ENCODE data around the gene GPC5.
"Not testable (repeated sequence)": the region's sequence is repeated elsewhere in the genome, so short reads cannot be mapped to it uniquely, and the experiment has no call there.

The GPC5 gene

DNA sequence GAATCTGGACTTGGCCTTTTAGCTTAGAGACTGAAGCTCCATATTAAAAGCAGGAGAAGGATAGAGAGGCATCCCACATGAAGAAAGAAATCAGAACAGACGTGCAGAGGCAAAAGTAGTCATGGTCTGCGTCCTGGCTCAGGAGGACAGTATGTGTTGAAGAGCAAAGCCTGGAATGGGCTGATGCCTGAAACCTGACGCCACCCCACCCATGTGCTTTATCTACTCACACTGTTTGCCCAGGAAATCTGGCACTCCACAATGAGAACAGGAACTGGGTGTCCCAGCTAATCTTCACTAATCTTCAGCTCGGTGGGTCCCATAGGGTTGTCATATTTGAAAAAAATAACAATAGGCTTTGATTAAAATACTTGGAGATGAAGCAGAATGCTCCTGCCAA lies 1279.2 kb downstream of the GPC5 start:
- no peak for DNase-seq (ENCODE audit: extremely low read depth in 1 of 2, low read depth in 1 of 2)

DNA sequence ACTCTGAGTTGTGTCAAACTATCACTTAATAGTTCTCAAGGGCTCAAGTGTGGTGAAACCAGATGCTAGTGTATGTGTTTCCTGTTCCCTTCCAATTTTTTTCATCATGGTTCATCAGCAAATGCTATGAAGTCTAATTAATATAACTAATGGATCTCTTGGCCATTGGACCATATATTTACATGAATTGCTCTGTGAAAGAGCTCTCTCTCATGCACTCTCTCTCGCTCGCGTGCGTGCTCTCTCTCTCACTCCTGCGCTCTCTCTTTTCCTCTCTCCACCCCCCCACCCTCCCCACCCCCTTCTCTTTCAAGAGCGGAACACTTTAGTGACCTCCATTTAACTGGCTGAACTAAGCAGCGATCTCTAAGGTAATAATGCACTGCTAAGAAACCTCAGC lies 1281.2 kb downstream of the GPC5 start:
- DNase-seq (ENCODE audit: extremely low read depth in 1 of 2, low read depth in 1 of 2), result no peak

DNA sequence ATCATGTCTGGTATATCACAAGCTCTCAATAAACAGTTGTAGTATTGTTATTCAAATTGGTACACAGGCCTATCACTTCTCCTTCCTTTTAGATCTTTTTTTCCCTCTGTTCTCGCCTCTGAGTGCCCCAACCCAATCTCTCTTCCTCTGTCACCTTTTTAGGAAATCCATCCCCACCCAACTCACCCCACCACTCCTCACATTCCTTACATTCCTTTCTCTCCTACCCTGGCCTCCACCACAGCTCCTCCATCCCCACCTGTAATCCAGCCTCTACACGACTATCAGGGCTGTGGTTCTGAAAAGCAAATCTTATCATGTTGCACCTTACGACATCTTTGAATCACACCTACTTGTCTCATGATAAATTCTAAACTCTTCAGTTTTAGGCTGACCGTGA lies 1282.8 kb downstream of the GPC5 start:
- no peak for DNase-seq (ENCODE audit: extremely low read depth in 1 of 2, low read depth in 1 of 2)

DNA sequence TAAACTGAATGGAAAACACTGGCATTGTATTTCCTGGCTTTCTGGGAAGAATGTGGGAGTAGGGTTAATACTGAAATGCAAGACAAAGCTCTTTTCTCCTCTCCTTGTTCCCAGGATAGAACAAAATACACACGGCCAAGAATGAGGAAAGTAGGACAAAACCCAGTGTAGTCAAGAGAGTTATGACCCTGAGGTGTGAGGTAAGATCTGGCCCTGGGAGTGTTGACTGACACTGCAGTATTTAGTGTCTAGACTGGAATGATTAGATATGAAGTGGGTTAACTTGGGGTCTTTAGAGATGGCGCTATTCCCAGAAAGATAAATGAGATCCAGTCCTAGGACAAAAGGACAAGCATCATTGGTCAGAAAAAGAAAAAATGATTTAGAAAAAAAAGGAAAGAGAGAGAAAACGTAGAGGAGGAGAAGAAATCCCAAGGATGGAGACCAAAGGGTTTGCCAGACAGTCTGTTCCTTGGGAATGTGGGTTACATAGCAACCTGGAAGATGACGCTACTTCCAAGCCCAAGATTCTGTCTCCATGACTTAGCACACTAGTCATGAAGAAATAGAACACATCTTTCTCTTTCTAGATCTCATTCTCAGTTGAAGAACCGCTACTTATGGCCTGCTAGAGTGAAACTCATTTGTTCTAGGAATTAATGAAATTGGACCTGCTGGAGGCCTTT lies 1284.6 kb downstream of the GPC5 start:
- no peak for DNase-seq (ENCODE audit: extremely low read depth in 1 of 2, low read depth in 1 of 2)

DNA sequence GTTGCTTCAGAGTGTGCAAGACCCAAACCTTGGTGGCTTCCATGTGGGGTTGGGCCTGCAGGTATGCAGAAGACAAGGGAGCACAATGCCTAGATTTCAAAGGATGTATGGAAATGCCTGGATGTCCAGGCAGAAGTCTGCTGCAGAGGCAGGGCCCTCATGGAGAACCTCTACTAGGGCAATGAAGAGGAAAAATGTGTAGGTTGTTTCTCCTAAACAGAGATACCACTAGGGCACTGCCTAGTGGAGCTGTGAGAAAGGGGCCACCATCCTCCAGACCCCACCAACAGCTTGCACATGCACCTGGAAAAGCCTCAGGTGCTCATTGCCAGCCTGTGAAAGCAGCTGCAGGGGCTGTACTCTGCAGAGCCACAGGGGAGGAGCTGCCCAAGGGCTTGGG lies 1295.6 kb downstream of the GPC5 start:
- DNase-seq (ENCODE audit: extremely low read depth in 1 of 2, low read depth in 1 of 2), result no peak

DNA sequence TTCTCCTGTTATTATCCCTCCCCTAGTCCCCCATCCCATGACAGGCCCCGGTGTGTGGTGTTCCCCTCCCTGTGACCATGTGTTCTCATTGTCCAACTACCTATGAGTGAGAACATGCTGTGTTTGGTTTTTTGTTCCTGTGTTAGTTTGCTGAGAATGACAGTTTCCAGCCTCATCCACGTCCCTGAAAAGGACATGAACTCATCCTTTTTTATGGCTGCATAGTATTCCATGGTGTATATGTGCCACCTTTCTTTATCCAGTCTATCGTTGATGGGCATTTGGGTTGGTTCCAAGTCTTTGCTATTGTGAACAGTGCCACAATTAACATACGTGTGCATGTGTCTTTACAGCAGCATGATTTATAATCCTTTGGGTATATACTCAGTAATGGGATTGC lies 1297.4 kb downstream of the GPC5 start:
- DNase-seq (ENCODE audit: extremely low read depth in 1 of 2, low read depth in 1 of 2), result not testable (repeated sequence)

DNA sequence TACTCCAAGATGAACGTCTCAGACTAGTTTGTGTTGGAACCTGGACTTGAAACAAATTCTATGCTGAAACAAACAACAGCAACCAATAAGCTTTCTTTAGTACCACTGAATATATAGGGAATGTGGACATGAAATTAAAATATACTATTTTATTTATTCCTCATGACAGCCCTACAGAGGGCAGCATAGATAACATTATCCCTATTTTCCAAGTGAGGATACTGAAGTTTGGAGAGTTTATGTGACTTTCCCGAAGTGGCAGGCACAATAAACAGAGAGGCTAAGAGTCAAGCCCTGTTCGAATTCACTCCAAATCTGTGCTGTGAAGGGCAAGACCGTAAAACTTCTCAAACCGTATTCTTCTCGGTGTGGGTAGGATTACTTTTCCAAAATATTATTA lies 1318.3 kb downstream of the GPC5 start:
- no peak for DNase-seq (ENCODE audit: extremely low read depth in 1 of 2, low read depth in 1 of 2)

DNA sequence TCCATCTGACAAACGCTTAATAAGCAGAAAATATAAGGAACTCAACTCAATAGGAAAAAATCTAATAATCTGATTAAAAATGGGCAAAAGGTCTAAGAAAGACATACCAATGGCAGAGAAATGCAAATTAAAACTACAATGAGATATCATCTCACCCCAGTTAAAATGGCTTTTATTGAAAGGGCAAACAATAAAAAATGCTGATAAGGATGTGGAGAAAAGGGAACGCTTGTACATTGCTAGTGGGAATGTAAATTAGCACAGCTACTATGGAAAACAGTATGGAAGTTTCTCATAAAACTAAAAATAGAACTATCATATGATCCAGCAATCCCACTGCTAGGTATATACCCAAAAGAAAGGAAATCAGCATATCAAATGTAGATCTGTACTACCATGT lies 1319.4 kb downstream of the GPC5 start:
- DNase-seq (ENCODE audit: extremely low read depth in 1 of 2, low read depth in 1 of 2), result no peak

DNA sequence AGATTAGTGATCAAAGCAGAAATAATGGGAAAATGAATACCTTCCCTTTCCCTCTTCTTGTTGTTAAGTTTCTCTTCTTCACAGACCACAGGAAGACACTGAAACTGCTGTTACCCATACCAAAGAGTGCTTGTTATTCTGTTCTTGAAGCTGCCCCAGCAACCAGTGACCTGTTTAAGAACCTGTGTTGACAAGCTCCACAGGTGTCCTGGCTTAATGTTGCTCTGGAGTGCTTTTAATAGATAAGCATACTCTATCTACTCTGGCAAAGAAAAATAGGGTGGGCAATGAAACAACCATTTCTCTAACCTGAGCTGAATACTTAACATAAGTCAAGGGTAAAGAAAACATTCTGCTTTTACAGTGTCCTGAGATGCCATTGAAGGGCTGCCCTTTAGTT lies 1321.4 kb downstream of the GPC5 start:
- DNase-seq (ENCODE audit: extremely low read depth in 1 of 2, low read depth in 1 of 2), result no peak

DNA sequence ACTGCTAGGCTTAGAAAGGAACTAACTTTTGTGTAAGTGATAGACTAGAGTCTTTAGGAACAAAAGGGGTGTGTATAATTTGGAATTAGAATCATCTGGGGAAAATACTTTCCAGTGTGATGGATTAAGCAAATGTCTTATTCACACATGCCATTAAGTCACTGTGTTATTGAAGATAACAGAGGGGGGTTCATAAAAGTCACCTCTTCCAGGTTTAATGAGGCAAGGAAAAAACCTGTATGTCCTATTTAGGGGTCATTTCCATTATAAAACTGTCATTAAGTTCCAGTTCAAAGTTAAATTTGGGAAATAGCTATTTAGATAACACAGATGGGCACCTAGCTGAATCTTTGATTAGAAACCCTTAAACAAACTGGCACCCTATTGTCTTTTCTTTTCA lies 1323.2 kb downstream of the GPC5 start:
- DNase-seq (ENCODE audit: extremely low read depth in 1 of 2, low read depth in 1 of 2), result no peak

DNA sequence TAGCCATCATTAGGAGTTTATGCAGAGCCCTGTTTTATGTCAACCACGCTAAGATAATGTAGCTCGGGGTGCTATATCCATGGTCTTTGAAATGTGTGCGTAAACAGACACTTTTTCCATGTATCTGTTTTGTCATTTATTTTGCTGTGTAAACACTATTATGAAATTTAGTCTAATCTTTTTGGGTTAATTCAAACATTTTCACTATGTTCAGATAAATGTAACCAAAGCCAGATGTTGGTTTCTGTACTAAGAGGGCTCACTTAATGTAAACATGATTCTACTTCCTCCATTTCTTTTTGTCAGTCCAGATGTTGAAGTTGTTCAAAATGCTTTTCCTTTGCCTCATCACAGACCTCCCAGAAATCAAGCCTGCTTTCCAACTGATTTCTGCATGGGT lies 1328.7 kb downstream of the GPC5 start:
- DNase-seq (ENCODE audit: extremely low read depth in 1 of 2, low read depth in 1 of 2), result no peak

DNA sequence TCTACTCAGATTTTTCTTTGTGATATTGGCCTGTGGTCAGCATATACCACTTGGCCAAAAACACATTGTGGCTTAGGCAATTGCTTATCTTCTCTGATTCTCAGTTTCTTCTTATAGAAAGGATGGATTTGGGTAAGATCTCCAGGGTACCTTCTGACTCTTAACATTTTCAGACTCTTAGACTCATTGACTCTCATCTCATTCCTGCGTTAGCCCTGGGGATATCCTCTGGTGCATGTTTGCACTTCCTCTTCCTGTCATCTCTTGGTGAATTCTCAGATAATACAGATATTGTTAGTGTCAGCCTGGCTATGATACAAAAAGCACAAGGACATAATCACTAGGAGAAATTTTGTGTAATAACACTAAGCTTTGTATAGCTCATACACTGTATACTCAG lies 1335.6 kb downstream of the GPC5 start:
- no peak for DNase-seq (ENCODE audit: extremely low read depth in 1 of 2, low read depth in 1 of 2)

DNA sequence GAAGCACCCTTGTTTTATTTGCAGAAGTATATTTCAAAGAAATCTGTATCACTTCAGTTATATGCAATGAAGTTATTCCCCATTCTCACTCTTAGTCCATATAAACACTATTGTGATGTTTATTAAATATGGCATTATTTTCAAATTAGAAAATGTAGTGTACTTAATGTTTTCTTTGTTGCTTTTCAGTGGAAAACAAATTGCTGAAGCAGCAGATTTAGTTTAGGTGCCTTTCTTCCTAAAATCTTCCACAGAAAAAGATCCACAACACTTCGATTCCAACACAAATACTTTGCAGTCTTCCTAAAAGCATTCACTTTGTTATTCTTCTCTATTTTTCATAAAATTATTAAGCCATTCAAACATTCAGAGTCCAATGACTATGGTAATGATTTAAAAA lies 1336.1 kb downstream of the GPC5 start:
- DNase-seq (ENCODE audit: extremely low read depth in 1 of 2, low read depth in 1 of 2), result no peak

DNA sequence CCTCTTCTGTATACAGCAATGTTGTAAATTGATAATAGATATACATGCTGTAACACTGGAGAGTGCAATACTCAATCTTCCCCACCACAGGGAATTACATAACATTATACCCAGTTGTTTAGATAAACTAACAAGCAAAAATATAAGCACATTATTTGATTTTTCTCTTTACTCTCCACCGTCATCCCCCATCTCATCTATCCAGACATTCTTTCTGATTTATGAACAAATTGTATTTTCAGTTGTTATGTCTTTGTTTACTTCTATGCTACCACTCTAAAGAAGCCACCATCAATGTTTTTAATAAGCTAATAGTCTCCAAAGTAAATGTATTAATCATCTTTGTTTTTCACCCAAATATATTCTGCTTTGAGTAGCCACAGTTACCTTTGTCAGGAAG lies 1337.5 kb downstream of the GPC5 start:
- DNase-seq (ENCODE audit: extremely low read depth in 1 of 2, low read depth in 1 of 2), result no peak

DNA sequence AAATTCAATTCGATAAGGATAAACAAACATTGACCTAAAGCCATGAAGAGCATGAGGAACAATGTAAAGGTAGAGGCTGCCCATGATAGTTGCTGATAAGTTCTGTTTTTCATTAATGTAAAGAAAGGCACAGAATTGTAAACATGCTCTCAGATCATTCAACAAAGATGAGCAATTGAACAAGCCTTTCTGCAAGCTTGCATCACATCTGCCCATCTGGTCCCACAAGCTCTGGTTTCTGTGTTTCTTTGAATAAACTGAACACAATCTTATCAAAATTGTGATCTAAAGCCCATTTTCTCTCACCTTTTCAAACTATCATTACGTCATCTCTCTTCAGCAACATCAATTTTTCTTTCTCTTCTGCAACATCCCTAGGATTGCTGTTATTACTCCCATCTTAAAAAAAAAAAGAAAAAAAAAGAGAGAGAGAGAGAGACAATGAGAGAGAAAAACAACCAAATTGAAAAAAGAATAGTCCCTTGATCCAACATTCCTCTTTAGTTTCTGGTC lies 1340.9 kb downstream of the GPC5 start:
- no peak for DNase-seq (ENCODE audit: extremely low read depth in 1 of 2, low read depth in 1 of 2)

DNA sequence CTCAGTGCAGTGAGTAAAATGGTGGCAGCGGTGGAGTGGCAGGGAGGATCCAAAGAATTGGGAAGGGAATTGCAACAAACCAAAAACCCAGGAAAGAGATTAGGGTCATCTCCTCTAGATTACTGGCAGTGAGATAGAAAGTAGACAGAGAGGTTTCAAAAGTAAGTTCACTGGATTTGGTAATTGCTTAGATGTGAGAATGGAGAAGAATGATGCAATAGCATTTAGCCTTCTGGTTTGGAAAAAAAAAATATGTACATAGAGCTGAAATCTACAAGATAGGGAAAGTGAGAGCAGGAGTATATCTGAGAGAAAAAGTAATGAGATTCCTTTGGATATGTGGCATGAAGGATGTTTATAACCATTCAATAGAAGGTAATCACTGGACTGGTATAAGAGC lies 1345.6 kb downstream of the GPC5 start:
- no peak for DNase-seq (ENCODE audit: extremely low read depth in 1 of 2, low read depth in 1 of 2)

DNA sequence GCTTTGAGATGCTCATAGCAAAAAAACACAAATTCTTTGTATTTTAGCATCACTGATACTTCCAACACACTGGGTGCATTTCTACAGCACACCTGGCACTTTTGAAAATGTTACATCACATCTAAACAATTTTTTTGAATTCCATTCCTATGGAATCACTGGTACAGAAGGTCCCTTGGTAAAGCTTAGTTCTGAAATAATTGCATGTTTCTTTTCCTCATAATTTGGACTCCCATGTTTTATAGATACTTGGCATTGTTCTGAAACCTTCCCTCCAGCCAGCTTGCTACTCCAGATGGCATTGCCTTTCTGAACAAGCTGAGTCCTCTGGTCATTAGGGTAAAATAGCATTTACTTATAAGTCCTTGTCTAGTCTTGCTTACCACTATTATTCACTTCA lies 1346.8 kb downstream of the GPC5 start:
- DNase-seq (ENCODE audit: extremely low read depth in 1 of 2, low read depth in 1 of 2), result no peak

DNA sequence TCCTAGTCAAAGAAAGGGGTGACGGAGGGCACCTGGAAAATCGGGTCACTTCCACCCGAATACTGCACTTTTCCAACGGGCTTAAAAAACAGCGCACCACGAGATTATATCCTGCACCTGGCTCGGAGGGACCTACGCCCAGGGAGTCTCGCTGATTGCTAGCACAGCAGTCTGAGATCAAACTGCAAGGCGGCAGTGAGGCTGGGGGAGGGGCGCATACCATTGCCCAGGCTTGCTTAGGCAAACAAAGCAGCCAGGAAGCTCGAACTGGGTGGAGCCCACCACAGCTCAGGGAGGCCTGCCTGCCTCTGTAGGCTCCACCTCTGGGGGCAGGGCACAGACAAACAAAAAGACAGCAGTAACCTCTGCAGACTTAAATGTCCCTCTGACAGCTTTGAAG lies 1354.3 kb downstream of the GPC5 start:
- not testable (repeated sequence) for DNase-seq (ENCODE audit: extremely low read depth in 1 of 2, low read depth in 1 of 2)

DNA sequence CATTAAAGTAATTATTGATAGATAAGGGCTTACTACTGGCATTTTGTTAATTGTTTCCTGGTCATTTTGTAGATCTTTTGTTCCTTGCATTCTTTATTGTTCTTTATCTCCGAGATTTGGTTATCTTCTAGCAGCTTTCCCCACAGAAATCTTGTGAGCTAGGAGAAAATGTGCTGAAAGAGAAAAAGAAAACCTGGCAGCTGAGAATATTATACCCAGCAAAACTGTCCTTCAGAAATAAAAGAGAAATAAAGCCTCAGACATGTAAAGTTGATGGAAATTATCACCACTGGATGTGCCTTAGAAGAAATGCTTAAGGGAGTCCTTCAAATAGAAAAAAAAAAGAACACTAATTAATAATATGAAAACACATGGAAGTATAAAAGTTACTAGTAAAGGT lies 1363.3 kb downstream of the GPC5 start:
- no peak for DNase-seq (ENCODE audit: extremely low read depth in 1 of 2, low read depth in 1 of 2)

DNA sequence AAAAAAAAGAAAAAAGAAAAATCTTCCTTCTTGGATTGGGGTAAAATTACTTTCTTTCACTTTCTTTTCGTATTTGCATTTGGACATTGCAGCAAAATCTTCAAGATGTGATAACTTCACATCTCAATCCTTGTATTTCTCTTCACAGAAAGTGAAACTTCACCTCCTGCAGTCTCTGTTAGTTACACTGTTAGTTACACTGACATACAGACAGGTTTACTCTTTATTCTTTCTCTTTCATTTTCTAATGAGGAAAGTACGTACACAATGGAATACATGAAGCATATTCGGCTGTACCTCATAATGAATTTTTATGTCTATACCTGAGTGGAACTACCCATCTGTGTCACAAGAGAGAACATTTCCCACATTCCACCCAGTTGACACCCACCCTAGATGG lies 1369.0 kb downstream of the GPC5 start:
- no peak for DNase-seq (ENCODE audit: extremely low read depth in 1 of 2, low read depth in 1 of 2)

DNA sequence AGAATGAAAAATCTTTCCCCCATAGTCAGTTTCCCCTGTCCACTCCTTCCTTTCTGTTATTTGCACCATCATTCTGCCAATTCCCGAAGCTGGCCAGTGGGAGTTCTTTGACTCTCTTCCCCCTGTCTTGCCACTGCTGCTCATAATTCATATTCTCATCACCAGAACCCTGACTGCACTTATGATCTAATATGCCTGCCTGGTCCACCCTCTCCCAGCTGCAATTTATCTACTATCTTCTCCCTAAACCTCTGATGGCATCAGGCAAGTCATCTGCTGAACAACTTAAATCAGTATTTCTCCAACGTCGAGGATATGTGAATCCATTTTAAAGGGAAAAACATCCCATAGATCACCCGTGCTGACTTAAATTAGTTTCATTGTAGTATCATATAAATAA lies 1370.2 kb downstream of the GPC5 start:
- no peak for DNase-seq (ENCODE audit: extremely low read depth in 1 of 2, low read depth in 1 of 2)

DNA sequence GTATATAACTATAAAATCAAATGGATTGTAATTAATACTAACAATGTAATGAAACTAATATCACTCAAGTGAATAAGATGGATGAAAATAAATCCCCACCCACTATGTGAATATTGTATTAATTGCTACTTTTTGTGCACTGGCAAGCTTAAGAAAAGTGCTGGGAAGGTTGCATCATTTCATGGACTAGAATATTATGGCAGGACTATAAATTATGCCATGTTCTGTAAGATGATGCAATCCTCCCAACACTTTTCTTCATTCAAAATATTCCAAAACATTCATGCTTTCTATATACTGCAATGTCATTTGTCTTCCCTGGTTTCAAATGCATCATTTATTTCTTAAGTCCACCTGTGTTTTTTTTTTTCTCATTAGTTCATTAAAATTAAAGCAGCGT lies 1370.6 kb downstream of the GPC5 start:
- no peak for DNase-seq (ENCODE audit: extremely low read depth in 1 of 2, low read depth in 1 of 2)

DNA sequence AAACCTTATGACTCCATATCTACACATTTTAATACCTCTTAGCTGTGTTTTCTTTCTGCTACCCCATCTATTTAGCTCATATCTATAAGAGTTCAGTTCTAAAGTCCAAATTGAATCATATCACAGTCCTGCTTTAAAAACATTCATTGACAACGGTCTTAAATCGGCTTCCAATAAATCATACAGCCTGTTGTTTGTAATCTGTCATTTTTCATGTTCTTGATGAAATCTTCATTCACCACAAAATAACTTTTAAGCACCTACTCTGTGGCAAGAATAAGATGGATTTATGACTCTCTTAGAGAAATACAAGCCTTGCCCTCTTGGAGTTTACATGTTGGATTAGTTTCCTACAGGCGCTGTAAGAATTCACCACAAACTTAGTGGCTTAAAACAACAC lies 1377.2 kb downstream of the GPC5 start:
- no peak for DNase-seq (ENCODE audit: extremely low read depth in 1 of 2, low read depth in 1 of 2)
